B cell (primary cell): ENCODE measurements around the gene GJA9. TPM values are rescaled to one million over a fixed set of nuclear protein-coding genes. Genes with fewer than 3 reads are reported as not detected.

Experiments
- ATAC-seq: fragments of 200-7000 bp; cut with Tn5 transposase; one replicate; pipeline ENCODE4 v1.10.0; 2021; ENCODE audit warnings: low read depth, mild to moderate bottlenecking, moderate number of reproducible peaks, moderate library complexity
- CTCF ChIA-PET: fragments of 350-600 bp; sonication (Branson Sonifier 250); formaldehyde crosslinking; loops from one replicate; lab custom pipeline; 2021; ENCODE audit warnings: antibody characterized with exemption, inconsistent platforms; lab: Charles Lee
- POLR2A ChIA-PET: fragments of 350-600 bp; sonication (Branson Sonifier 250); formaldehyde crosslinking; loops from one replicate; lab custom pipeline; 2021; ENCODE audit warnings: antibody characterized with exemption; lab: Charles Lee
- DNase-seq: peaks from one replicate; pipeline ENCODE4 v3.0.0; 2013
- H2AFZ ChIP-seq: 2 replicates; pipeline ENCODE4 v1.6.1; 2012; ENCODE audit warnings: mild to moderate bottlenecking, low read depth, low read length; ENCODE audit not compliant: insufficient read depth, poor library complexity, severe bottlenecking
- H3K27ac ChIP-seq, 2 donors: 1 replicate in 1 of 2; 2 replicates in 1 of 2; pipeline ENCODE4 v1.5.1; 2012 to 2013; ENCODE audit warnings: low read length in 2 of 2, mild to moderate bottlenecking in 2 of 2, moderate library complexity in 1 of 2
- H3K27me3 ChIP-seq, 4 experiments: fragments of 200-600 bp in 1 of 4; sonication (generic) in 1 of 4; replicated peaks in 1 of 4; 1 replicate in 2 of 4; 2 replicates in 2 of 4; pipeline versions ENCODE4 v1.6.1 to v1.7.0; 2013 to 2016; ENCODE audit warnings: low read length in 3 of 4, mild to moderate bottlenecking in 2 of 4, mixed read lengths in 1 of 4, moderate library complexity in 1 of 4; ENCODE audit not compliant: insufficient read depth in 4 of 4, control insufficient read depth in 3 of 4; ENCODE audit errors: control extremely low read depth in 1 of 4
- H3K36me3 ChIP-seq, 2 experiments: replicated peaks in 1 of 2; 1 replicate in 1 of 2; 2 replicates in 1 of 2; pipeline versions ENCODE4 v1.6.1 to v1.7.1; 2013; ENCODE audit warnings: low read length in 1 of 2; ENCODE audit not compliant: insufficient read depth in 2 of 2, control insufficient read depth in 1 of 2; ENCODE audit errors: control extremely low read depth in 1 of 2, extremely low read depth in 1 of 2
- H3K4me1 ChIP-seq, 2 donors: fragments of 200-600 bp in 1 of 2; sonication (generic) in 1 of 2; 1 replicate in 1 of 2; 2 replicates in 1 of 2; pipeline versions ENCODE4 v1.5.1 to v1.6.1; 2013 to 2017; ENCODE audit warnings: low read length in 2 of 2; ENCODE audit not compliant: control insufficient read depth in 2 of 2, insufficient read depth in 2 of 2
- H3K4me2 ChIP-seq: replicated peaks from 2 replicates; pipeline ENCODE3; 2012; ENCODE audit warnings: mild to moderate bottlenecking, low read depth, low read length; ENCODE audit not compliant: poor library complexity, severe bottlenecking
- H3K4me3 ChIP-seq, 5 experiments: fragments of 200-600 bp in 1 of 5; sonication (generic) in 1 of 5; 1 replicate in 3 of 5; 2 replicates in 2 of 5; pipeline versions ENCODE4 v1.5.1 to v1.7.0; 2011 to 2016; ENCODE audit warnings: low read length in 4 of 5, mild to moderate bottlenecking in 4 of 5, low read depth in 2 of 5, control low read depth in 1 of 5, moderate library complexity in 1 of 5; ENCODE audit not compliant: insufficient read depth in 1 of 5; ENCODE audit errors: control extremely low read depth in 1 of 5, extremely low read depth in 1 of 5
- H3K79me2 ChIP-seq: fragments of 200-600 bp; sonication (generic); one replicate; pipeline ENCODE4 v1.6.0; 2016; ENCODE audit warnings: low read length; ENCODE audit not compliant: control insufficient read depth, insufficient read depth
- H3K9ac ChIP-seq: fragments of 200-600 bp; sonication (generic); 2 replicates; pipeline ENCODE4 v1.6.1; 2017; ENCODE audit warnings: mild to moderate bottlenecking, low read length, moderate library complexity
- H3K9me3 ChIP-seq, 3 donors: one replicate each; pipeline versions ENCODE4 v1.6.1 to v1.7.1; 2013; ENCODE audit warnings: low read length in 2 of 3; ENCODE audit not compliant: control insufficient read depth in 2 of 3, insufficient read depth in 1 of 3; ENCODE audit errors: control extremely low read depth in 1 of 3
- H4K20me1 ChIP-seq: 2 replicates; pipeline ENCODE4 v1.6.0; 2012; ENCODE audit warnings: mild to moderate bottlenecking, low read length; ENCODE audit not compliant: insufficient read depth, control insufficient read depth, poor library complexity, severe bottlenecking
- H3K27ac Mint-ChIP-seq: one replicate; pipeline ENCODE4 v1.8.0; 2021; ENCODE audit warnings: mixed read lengths
- H3K27me3 Mint-ChIP-seq: one replicate; pipeline ENCODE4 v1.8.0; 2021; ENCODE audit warnings: mixed read lengths
- H3K4me1 Mint-ChIP-seq: one replicate; pipeline ENCODE4 v1.8.0; 2021; ENCODE audit warnings: mixed read lengths
- H3K4me3 Mint-ChIP-seq: one replicate; pipeline ENCODE4 v1.8.0; 2021; ENCODE audit warnings: mixed read lengths
- H3K9me3 Mint-ChIP-seq: one replicate; pipeline ENCODE4 v1.8.0; 2022; ENCODE audit warnings: mixed read lengths; ENCODE audit not compliant: insufficient read depth
- EZH2 ChIP-seq: IDR thresholded peaks from 2 replicates; pipeline ENCODE4 v1.6.1; 2012; ENCODE audit warnings: borderline replicate concordance, low read depth, mild to moderate bottlenecking, moderate library complexity, low read length; ENCODE audit not compliant: insufficient read depth, poor library complexity, severe bottlenecking
- WGBS: methylation state at CpG from one replicate; pipeline ENCODE4 v1.1.5; 2013; ENCODE audit warnings: missing lambda C conversion rate; ENCODE audit not compliant: insufficient coverage; 5-methylcytosine and 5-hydroxymethylcytosine counted together
- intact Hi-C: fragments of 100-400 bp; cut with micrococcal nuclease; formaldehyde crosslinking; loops from one replicate; pipeline ENCODE4 v1.10.0; 2022
- polyA plus RNA-seq: library from polyadenylated mRNA; depleted of rRNA; stranded (reverse); fragments of >200 nt; gene quantifications from 2 replicates; pipeline ENCODE4 v1.2.3, GENCODE V29; 2012
- total RNA-seq, 2 donors: library from RNA; stranded (reverse); fragments of 120-200 nt in 1 of 2; gene quantifications; 1 replicate in 1 of 2; 2 replicates in 1 of 2; pipeline versions ENCODE4 v1.2.3 to v1.2.4, GENCODE V29; 2013 to 2022
- TF ChIP-seq, protein P1 (sequence below): fragments of 200-600 bp; IDR thresholded peaks from one replicate; pipeline ENCODE4 v1.8.0; 2022; ENCODE audit warnings: antibody characterized with exemption, mild to moderate bottlenecking

Gene GJA9
- total and polyA plus RNA-seq, 2 donors (not counting 1 experiment from before 2014, with no cell fraction given) = not detected

DNA sequence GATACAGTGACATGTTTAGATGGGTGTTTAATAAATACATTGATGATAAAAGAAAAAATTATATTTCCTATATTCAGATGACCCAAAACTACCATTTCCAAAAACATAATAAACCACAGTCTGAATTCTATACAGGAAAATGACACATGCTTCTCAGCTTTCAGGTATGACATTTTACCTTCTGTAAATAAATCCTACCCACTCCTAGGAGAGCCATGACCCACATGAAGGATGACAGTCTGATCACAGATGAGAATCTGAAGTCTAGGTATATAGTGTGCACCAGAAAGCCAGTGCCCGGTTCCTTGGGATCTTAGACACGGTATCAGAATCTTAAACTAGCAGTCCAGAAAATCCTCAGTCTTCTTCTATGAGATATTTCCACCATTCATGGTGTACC lies 3.7 kb upstream of the GJA9 start:
- Mint-ChIP-seq H3K4me3 (no peak overlapping the region), H3K27ac (no peak overlapping the region), H3K9me3 (no peaks in the 10 kb centered on the region), H3K27me3 (no peaks in the 10 kb centered on the region), H3K4me1 (no peaks in the 10 kb centered on the region)
- no peak for TF ChIP-seq EZH2
- TF ChIP-seq, protein P1, sequence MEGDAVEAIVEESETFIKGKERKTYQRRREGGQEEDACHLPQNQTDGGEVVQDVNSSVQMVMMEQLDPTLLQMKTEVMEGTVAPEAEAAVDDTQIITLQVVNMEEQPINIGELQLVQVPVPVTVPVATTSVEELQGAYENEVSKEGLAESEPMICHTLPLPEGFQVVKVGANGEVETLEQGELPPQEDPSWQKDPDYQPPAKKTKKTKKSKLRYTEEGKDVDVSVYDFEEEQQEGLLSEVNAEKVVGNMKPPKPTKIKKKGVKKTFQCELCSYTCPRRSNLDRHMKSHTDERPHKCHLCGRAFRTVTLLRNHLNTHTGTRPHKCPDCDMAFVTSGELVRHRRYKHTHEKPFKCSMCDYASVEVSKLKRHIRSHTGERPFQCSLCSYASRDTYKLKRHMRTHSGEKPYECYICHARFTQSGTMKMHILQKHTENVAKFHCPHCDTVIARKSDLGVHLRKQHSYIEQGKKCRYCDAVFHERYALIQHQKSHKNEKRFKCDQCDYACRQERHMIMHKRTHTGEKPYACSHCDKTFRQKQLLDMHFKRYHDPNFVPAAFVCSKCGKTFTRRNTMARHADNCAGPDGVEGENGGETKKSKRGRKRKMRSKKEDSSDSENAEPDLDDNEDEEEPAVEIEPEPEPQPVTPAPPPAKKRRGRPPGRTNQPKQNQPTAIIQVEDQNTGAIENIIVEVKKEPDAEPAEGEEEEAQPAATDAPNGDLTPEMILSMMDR = no peak
- Histone ChIP-seq H3K79me2 (no peaks in the 10 kb centered on the region), H3K4me2 (no peak overlapping the region), H3K27ac (no peak overlapping the region), H3K4me3 (no peak overlapping the region), H3K9me3 (no peaks in the 10 kb centered on the region), H3K4me1 (no peaks in the 10 kb centered on the region), H3K27me3 (no peaks in the 10 kb centered on the region), H3K36me3 (no peaks in the 10 kb centered on the region), H3K9ac (no peak overlapping the region), H4K20me1 (no peaks in the 10 kb centered on the region), H2AFZ (no peak overlapping the region)
- ATAC-seq (no peak), DNase-seq (no peak)
- CTCF ChIA-PET = no interaction called here
- WGBS = 100% methylated on average over 1 of the region's 2 CpGs
- intact Hi-C loops = no loop called here
- POLR2A ChIA-PET = no interaction called here

DNA sequence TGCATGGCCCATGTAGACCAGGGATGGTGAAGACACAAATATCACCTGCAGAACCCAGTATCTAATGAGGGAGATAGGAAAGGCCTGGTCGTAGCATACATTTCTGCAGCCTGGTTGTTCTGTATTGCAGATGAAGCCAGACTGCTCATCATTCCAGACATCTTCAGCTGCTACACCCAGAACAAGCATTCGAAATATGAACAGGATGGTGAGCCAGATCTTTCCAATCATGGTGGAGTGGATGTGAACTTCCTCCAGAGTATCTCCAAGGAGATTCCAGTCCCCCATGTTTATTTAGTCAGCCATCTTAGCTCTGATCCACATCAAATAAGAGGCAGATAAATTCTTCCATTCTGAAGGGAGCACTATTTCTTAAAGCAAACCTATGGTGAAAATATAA lies 5.6 kb downstream of the GJA9 start:
- peaks cover 24% of the 10 kb centered on the region for H3K4me1 Mint-ChIP-seq

More for the DNA sequence above, 5.6 kb downstream of the GJA9 start:
- H3K4me1 ChIP-seq = peaks cover 13 to 21% of the 10 kb centered on the region in 2 donors
- no peaks in the 10 kb centered on the region for H3K27me3 ChIP-seq
- no peaks in the 10 kb centered on the region for H3K36me3 ChIP-seq
- Mint-ChIP-seq H3K9me3 (no peaks in the 10 kb centered on the region), H3K27me3 (no peaks in the 10 kb centered on the region), H3K4me3 (no peak overlapping the region), H3K27ac (no peak overlapping the region)
- no peak overlapping the region for H3K4me2 ChIP-seq
- no peak for DNase-seq
- no peaks in the 10 kb centered on the region for H3K9me3 ChIP-seq
- no peak overlapping the region for H3K27ac ChIP-seq
- no peak for TF ChIP-seq EZH2
- whole genome bisulfite sequencing = no CpG with 5 or more reads among the region's 2 CpGs
- no peak overlapping the region for H3K9ac ChIP-seq
- H3K79me2 ChIP-seq = peaks cover 23% of the 10 kb centered on the region
- H3K4me3 ChIP-seq = no peak overlapping the region
- ChIA-PET POLR2A (interaction anchor here (0.6 kb wide), 1 partner anchor 1146 kb away, joined by 6 read pairs; no protein-coding TSS in a partner anchor), CTCF (interaction anchor here (1.3 kb wide), 1 partner anchor 41 kb away, joined by 3 read pairs; no protein-coding TSS in a partner anchor)
- no peak overlapping the region for H2AFZ ChIP-seq
- H4K20me1 ChIP-seq = no peaks in the 10 kb centered on the region
- intact Hi-C loops = no loop called here
- ATAC-seq = no peak
